ENCODE data around the gene GATA2.

DNA sequence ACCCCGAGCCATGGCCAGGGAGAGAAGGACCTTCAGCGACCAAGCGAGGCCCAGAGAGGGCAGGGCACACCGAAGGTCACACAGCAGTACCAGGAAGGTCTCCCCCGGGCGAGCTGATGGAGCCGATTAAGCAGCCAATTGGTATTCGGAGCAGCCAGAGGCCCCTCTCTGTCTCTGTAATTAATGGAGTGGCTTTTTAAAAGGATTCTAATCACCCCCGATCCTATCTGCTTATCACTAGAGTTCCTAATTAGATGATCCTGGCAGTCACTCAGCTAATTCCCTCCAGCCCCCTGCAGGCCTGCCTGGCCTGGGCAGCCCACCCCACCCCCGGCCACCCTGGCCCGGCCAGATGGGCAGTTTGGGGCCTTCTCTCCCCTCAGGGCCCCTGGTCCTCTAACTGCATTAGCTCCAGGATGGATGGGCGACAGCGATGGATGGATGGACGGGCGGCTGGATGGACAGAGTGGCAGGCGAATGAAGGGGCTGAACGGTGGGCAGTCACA is 24.7 kb downstream of the GATA2 start:
- TF ChIP-seq, protein P1, sequence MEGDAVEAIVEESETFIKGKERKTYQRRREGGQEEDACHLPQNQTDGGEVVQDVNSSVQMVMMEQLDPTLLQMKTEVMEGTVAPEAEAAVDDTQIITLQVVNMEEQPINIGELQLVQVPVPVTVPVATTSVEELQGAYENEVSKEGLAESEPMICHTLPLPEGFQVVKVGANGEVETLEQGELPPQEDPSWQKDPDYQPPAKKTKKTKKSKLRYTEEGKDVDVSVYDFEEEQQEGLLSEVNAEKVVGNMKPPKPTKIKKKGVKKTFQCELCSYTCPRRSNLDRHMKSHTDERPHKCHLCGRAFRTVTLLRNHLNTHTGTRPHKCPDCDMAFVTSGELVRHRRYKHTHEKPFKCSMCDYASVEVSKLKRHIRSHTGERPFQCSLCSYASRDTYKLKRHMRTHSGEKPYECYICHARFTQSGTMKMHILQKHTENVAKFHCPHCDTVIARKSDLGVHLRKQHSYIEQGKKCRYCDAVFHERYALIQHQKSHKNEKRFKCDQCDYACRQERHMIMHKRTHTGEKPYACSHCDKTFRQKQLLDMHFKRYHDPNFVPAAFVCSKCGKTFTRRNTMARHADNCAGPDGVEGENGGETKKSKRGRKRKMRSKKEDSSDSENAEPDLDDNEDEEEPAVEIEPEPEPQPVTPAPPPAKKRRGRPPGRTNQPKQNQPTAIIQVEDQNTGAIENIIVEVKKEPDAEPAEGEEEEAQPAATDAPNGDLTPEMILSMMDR (IDR thresholded peaks at IDR 0.05; ENCODE audit: insufficient read depth, low read length): no peak
- TF ChIP-seq GABPA (IDR thresholded peaks at IDR 0.05; ENCODE audit: low read depth) (no peak), POLR2AphosphoS5 (IDR thresholded peaks at IDR 0.05; ENCODE audit: low read depth) (no peak), SPI1 (IDR thresholded peaks at IDR 0.05; ENCODE audit: borderline replicate concordance, low read depth) (no peak)
- TF ChIP-seq, protein P2, sequence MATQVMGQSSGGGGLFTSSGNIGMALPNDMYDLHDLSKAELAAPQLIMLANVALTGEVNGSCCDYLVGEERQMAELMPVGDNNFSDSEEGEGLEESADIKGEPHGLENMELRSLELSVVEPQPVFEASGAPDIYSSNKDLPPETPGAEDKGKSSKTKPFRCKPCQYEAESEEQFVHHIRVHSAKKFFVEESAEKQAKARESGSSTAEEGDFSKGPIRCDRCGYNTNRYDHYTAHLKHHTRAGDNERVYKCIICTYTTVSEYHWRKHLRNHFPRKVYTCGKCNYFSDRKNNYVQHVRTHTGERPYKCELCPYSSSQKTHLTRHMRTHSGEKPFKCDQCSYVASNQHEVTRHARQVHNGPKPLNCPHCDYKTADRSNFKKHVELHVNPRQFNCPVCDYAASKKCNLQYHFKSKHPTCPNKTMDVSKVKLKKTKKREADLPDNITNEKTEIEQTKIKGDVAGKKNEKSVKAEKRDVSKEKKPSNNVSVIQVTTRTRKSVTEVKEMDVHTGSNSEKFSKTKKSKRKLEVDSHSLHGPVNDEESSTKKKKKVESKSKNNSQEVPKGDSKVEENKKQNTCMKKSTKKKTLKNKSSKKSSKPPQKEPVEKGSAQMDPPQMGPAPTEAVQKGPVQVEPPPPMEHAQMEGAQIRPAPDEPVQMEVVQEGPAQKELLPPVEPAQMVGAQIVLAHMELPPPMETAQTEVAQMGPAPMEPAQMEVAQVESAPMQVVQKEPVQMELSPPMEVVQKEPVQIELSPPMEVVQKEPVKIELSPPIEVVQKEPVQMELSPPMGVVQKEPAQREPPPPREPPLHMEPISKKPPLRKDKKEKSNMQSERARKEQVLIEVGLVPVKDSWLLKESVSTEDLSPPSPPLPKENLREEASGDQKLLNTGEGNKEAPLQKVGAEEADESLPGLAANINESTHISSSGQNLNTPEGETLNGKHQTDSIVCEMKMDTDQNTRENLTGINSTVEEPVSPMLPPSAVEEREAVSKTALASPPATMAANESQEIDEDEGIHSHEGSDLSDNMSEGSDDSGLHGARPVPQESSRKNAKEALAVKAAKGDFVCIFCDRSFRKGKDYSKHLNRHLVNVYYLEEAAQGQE (IDR thresholded peaks at IDR 0.05; ENCODE audit: insufficient replicate concordance, low read depth): no peak
